ENCODE data around the gene C12orf60.

DNA sequence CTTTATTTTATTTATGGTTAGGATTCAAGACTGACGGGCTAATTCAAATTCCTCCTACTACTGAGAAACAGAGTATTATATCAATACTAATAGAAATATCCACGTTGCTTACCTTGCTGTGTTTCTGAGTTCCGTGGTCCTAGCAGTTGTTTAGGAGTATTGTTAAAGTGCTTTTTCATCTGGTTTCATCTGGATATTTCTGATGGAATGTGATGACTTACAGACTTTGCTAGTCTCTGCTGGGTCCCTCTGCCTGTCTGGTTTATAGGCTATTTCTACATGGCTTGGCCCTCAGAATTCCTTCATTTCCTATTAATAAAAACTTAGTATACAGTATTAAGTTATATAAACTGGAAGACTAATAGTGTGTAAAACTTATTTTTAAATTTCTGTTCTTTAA is 10.5 kb downstream of the C12orf60 start, which contains the start of gene SMCO3:
- TF ChIP-seq EZH2phosphoT487 (IDR thresholded peaks at IDR 0.05; ENCODE audit: low read depth, severe bottlenecking, unreplicated experiment) = no peak
- TF ChIP-seq, protein P1, sequence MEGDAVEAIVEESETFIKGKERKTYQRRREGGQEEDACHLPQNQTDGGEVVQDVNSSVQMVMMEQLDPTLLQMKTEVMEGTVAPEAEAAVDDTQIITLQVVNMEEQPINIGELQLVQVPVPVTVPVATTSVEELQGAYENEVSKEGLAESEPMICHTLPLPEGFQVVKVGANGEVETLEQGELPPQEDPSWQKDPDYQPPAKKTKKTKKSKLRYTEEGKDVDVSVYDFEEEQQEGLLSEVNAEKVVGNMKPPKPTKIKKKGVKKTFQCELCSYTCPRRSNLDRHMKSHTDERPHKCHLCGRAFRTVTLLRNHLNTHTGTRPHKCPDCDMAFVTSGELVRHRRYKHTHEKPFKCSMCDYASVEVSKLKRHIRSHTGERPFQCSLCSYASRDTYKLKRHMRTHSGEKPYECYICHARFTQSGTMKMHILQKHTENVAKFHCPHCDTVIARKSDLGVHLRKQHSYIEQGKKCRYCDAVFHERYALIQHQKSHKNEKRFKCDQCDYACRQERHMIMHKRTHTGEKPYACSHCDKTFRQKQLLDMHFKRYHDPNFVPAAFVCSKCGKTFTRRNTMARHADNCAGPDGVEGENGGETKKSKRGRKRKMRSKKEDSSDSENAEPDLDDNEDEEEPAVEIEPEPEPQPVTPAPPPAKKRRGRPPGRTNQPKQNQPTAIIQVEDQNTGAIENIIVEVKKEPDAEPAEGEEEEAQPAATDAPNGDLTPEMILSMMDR (IDR thresholded peaks at IDR 0.05; ENCODE audit: poor library complexity) = no peak
- TF ChIP-seq EZH2 (IDR thresholded peaks at IDR 0.05; ENCODE audit: borderline replicate concordance) = no peak
